Measurements from ENCODE around the gene AAK1.
A peak's percentile ranks its signal among the peaks of the same experiment; 100 is the strongest.
"Not testable (repeated sequence)": the region's sequence is repeated elsewhere in the genome, so short reads cannot be mapped to it uniquely, and the experiment has no call there.

The AAK1 gene

DNA sequence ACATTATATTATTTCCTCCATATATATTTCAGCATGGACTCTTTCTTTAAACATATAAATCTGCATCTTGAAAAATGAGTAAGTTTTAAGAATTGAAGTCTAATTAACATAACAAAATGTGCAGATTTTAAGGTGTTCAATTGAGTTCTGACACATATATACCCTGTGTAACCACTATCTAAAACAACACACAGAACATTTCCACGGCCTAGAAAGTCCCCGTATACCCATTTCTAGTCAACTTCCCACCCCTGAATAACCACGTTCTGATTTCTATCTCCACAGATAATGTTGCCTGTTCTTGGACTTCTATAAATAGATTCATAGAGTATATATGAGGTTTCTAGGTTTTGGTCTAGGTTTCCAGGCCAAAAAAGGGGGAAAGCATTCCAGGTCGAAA is 87.5 kb downstream of the AAK1 start:
- TF ChIP-seq, protein P1, sequence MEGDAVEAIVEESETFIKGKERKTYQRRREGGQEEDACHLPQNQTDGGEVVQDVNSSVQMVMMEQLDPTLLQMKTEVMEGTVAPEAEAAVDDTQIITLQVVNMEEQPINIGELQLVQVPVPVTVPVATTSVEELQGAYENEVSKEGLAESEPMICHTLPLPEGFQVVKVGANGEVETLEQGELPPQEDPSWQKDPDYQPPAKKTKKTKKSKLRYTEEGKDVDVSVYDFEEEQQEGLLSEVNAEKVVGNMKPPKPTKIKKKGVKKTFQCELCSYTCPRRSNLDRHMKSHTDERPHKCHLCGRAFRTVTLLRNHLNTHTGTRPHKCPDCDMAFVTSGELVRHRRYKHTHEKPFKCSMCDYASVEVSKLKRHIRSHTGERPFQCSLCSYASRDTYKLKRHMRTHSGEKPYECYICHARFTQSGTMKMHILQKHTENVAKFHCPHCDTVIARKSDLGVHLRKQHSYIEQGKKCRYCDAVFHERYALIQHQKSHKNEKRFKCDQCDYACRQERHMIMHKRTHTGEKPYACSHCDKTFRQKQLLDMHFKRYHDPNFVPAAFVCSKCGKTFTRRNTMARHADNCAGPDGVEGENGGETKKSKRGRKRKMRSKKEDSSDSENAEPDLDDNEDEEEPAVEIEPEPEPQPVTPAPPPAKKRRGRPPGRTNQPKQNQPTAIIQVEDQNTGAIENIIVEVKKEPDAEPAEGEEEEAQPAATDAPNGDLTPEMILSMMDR (IDR thresholded peaks at IDR 0.05; ENCODE audit: low read depth, low read length, missing control alignments): no peak
- no peaks in the 10 kb centered on the region for H3K36me3 ChIP-seq (replicated peaks)
- no peak for DNase-seq
- no peak overlapping the region for H3K27ac ChIP-seq
- in situ Hi-C loops (cut with HindIII; ENCODE audit: low pct_ligation_motif_present, low sequenced_read_pairs): no loop called here
- H3K4me3 ChIP-seq (ENCODE audit: low read depth, low read length): no peak overlapping the region
- no peaks in the 10 kb centered on the region for H3K27me3 ChIP-seq (replicated peaks)

DNA sequence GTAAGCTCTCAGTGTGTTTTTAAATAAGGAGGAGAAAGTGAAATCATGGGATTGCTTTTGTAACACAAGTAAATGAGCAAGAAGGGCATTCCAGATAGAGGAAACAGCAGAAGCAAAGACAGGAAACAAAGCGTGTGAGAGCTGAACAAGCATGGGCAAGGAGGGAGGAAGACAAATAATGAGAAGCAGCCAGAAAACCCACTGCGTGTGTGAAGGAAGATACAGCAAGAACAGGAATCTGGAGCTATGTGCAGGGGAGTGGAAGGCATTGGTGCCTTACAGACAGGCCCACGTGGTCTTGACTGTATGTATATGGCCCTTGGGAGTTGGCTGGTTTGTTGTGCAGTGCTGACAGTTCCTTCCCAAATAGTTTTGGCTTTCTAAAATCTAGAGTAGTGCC is 88.6 kb downstream of the AAK1 start:
- DNase-seq: no peak
- no peaks in the 10 kb centered on the region for H3K36me3 ChIP-seq (replicated peaks)
- no peak overlapping the region for H3K27ac ChIP-seq
- H3K4me3 ChIP-seq (ENCODE audit: low read depth, low read length): no peak overlapping the region
- H3K27me3 ChIP-seq (replicated peaks): no peaks in the 10 kb centered on the region
- TF ChIP-seq, protein P1 (IDR thresholded peaks at IDR 0.05; ENCODE audit: low read depth, low read length, missing control alignments): no peak
- in situ Hi-C loops (cut with HindIII; ENCODE audit: low pct_ligation_motif_present, low sequenced_read_pairs): no loop called here

DNA sequence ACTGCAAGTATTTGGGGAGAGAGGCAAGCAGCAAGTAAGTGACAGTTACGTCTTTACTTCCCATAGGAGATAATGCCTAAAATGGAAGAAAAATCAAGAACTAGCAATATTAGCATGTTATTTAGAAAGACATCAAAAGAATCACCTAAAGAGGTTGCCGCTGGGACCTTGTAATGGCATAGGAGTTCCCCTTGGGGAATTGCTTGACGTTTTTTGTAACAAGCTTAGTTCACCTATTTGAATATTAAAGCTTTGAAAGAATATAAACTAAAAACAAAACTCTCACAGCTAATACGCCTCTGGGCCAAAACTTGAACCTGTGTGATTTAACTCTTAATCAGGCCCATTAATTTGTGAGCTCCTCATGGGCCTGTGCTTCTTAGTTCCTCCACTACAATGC is 89.0 kb downstream of the AAK1 start:
- H3K27me3 ChIP-seq (replicated peaks): no peaks in the 10 kb centered on the region
- H3K36me3 ChIP-seq (replicated peaks): no peaks in the 10 kb centered on the region
- H3K27ac ChIP-seq: no peak overlapping the region
- no peak overlapping the region for H3K4me3 ChIP-seq (ENCODE audit: low read depth, low read length)
- in situ Hi-C loops (cut with HindIII; ENCODE audit: low pct_ligation_motif_present, low sequenced_read_pairs): no loop called here
- DNase-seq: no peak
- TF ChIP-seq, protein P1 (IDR thresholded peaks at IDR 0.05; ENCODE audit: low read depth, low read length, missing control alignments): no peak

DNA sequence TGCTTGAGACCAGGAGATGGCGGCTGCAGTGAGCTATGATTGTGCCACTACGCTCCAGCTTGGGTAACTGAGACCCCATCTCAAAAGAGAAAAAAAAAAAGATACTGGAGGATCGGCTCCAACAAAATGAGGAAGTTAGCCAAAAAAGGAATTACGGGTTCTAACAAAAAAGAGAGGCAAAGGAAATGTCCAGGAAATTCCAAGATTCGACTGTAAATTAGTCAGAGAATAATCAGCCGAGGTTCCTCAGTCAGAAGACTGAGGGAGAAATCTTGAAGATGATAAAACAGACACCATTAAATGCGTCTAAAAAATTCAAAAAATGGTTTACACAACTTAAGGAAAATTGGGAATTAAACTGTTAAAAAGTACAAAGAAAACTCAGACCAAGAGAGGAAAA is 89.5 kb downstream of the AAK1 start:
- no peak overlapping the region for H3K4me3 ChIP-seq (ENCODE audit: low read depth, low read length)
- H3K36me3 ChIP-seq (replicated peaks): no peaks in the 10 kb centered on the region
- DNase-seq: no peak
- in situ Hi-C loops (cut with HindIII; ENCODE audit: low pct_ligation_motif_present, low sequenced_read_pairs): no loop called here
- TF ChIP-seq, protein P1 (IDR thresholded peaks at IDR 0.05; ENCODE audit: low read depth, low read length, missing control alignments): no peak
- H3K27me3 ChIP-seq (replicated peaks): no peaks in the 10 kb centered on the region
- no peak overlapping the region for H3K27ac ChIP-seq

DNA sequence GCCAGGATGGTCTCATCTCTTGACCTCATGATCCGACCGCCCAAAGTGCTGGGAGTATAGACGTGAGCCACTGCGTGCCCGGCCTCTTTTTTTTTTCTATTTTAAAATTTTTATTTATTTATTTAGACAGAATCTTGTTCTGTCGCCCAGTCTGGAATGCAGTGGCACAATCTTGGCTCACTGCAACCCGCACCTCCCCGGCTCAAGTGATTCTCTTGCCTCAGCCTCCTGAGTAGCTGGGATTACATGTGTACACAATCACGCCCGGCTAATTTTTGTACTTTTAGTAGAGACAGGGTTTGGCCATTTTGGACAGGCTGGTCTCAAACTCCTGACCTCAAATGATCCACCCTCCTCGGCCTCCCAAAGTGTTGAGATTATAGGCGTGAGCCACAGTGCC is 93.0 kb downstream of the AAK1 start:
- H3K27me3 ChIP-seq (replicated peaks); H3K36me3 ChIP-seq (replicated peaks); H3K27ac ChIP-seq; H3K4me3 ChIP-seq (ENCODE audit: low read depth, low read length); DNase-seq; in situ Hi-C loops (cut with HindIII; ENCODE audit: low pct_ligation_motif_present, low sequenced_read_pairs): not testable (repeated sequence)

DNA sequence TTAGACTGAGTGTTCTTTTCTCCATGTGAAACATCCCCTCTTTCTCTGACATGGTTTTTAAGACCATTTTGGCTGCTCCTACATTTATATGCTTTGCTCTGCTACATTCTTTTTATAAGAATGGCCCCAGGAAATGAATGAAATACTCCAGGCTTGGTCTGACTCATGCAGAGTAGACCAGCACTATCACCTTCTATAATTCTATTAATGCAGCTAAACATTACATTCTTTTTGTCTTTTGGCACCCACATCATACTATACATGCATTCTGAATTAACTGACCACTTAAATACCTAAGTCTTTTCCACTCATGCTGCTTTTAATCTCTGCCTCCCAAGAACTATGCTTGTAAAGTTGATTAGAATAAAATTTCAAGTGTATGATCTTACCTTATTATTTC is 94.1 kb downstream of the AAK1 start:
- Histone ChIP-seq H3K4me3 (ENCODE audit: low read depth, low read length) (no peak overlapping the region), H3K27me3 (replicated peaks) (no peaks in the 10 kb centered on the region), H3K27ac (peak overlapping the region; percentile 26), H3K36me3 (replicated peaks) (no peaks in the 10 kb centered on the region)
- TF ChIP-seq, protein P1 (IDR thresholded peaks at IDR 0.05; ENCODE audit: low read depth, low read length, missing control alignments): no peak
- in situ Hi-C loops (cut with HindIII; ENCODE audit: low pct_ligation_motif_present, low sequenced_read_pairs): no loop called here
- DNase-seq: peak; percentile 40
